ENCODE results near the gene ADAMTS18. TPM values are rescaled to one million over a fixed set of nuclear protein-coding genes. Genes with fewer than 3 reads are reported as not detected.
A peak's percentile ranks its signal among the peaks of the same experiment; 100 is the strongest.

ADAMTS18 gene
- total RNA-seq, 1 experiment from 2014 or later, result not detected

- Histone ChIP-seq H3K27ac (ENCODE audit: low read length) (no peak overlapping the region), H3K9ac (ENCODE audit: low read length) (no peak overlapping the region), H3K4me1 (ENCODE audit: insufficient read depth, low read length) (peaks cover 5% of the 10 kb centered on the region; the same call in 1 of the 2 replicates), H3K27me3 (ENCODE audit: low read length) (peaks cover 29% of the 10 kb centered on the region), H3K9me2 (replicated peaks; ENCODE audit: low read length) (no peaks in the 10 kb centered on the region), H3K4me2 (ENCODE audit: low read length) (no peak overlapping the region), H4K20me1 (ENCODE audit: low read length) (no peaks in the 10 kb centered on the region), H3K9me3 (ENCODE audit: low read length) (no peaks in the 10 kb centered on the region), H3F3A (ENCODE audit: low read length, unreplicated experiment) (no peaks in the 10 kb centered on the region), H3K4me3 (ENCODE audit: low read length) (no peak overlapping the region), H2AFZ (ENCODE audit: low read length) (no peak overlapping the region), H3K36me3 (ENCODE audit: low read depth, low read length) (no peaks in the 10 kb centered on the region), H3K79me2 (ENCODE audit: low read length) (no peaks in the 10 kb centered on the region)
- ChIA-PET CTCF (no interaction called here), POLR2A (ENCODE audit: unreplicated experiment) (no interaction called here)
- intact Hi-C loops (cut with micrococcal nuclease), result no loop called here
- no peak for ATAC-seq
- TF ChIP-seq CTCF (conservative IDR thresholded peaks at IDR 0.05; ENCODE audit: low read depth, low read length) (no peak), EZH2 (IDR thresholded peaks at IDR 0.05; ENCODE audit: low read length, unreplicated experiment) (no peak), EZH2phosphoT487 (IDR thresholded peaks at IDR 0.05; ENCODE audit: borderline replicate concordance, low read length) (no peak)
- DNase-seq, result no peak
- BruUV-seq (replicated peaks), result no TSS peak
Measured at GRCh38 chr16:77373726-77374125, 61.1 kb downstream of the ADAMTS18 start.

- intact Hi-C loops (cut with micrococcal nuclease), result no loop called here
- ATAC-seq, result no peak
- no peak overlapping the region for H3K9ac ChIP-seq (ENCODE audit: low read length)
- ChIA-PET POLR2A (ENCODE audit: unreplicated experiment) (no interaction called here), CTCF (no interaction called here)
- TF ChIP-seq EZH2phosphoT487 (IDR thresholded peaks at IDR 0.05; ENCODE audit: borderline replicate concordance, low read length) (no peak), CTCF (conservative IDR thresholded peaks at IDR 0.05; ENCODE audit: low read depth, low read length) (no peak), EZH2 (IDR thresholded peaks at IDR 0.05; ENCODE audit: low read length, unreplicated experiment) (no peak)
- H3K9me2 ChIP-seq (replicated peaks; ENCODE audit: low read length), result no peaks in the 10 kb centered on the region
- no peak overlapping the region for H3K4me3 ChIP-seq (ENCODE audit: low read length)
- H3K4me1 ChIP-seq (ENCODE audit: insufficient read depth, low read length), result no peaks in the 10 kb centered on the region
- no peak for DNase-seq
- no peaks in the 10 kb centered on the region for H3K36me3 ChIP-seq (ENCODE audit: low read depth, low read length)
- no peaks in the 10 kb centered on the region for H3K9me3 ChIP-seq (ENCODE audit: low read length)
- no peak overlapping the region for H3K4me2 ChIP-seq (ENCODE audit: low read length)
- BruUV-seq (replicated peaks), result no TSS peak
- peaks cover 11% of the 10 kb centered on the region; the same call in 1 of the 2 replicates for H3K27me3 ChIP-seq (ENCODE audit: low read length)
- no peaks in the 10 kb centered on the region for H4K20me1 ChIP-seq (ENCODE audit: low read length)
- H2AFZ ChIP-seq (ENCODE audit: low read length), result no peak overlapping the region
- H3F3A ChIP-seq (ENCODE audit: low read length, unreplicated experiment), result no peaks in the 10 kb centered on the region
- no peak overlapping the region for H3K27ac ChIP-seq (ENCODE audit: low read length)
- H3K79me2 ChIP-seq (ENCODE audit: low read length), result no peaks in the 10 kb centered on the region
Measured at GRCh38 chr16:77364770-77365169, 70.1 kb downstream of the ADAMTS18 start.

GRCh38 chr16:77359065-77359502 is 75.8 kb downstream of the ADAMTS18 start:
- no peaks in the 10 kb centered on the region for H3F3A ChIP-seq (ENCODE audit: low read length, unreplicated experiment)
- ATAC-seq, result peak; percentile 48
- H3K9ac ChIP-seq (ENCODE audit: low read length), result no peak overlapping the region
- no peak overlapping the region for H3K27ac ChIP-seq (ENCODE audit: low read length)
- H3K9me2 ChIP-seq (replicated peaks; ENCODE audit: low read length), result no peaks in the 10 kb centered on the region
- H4K20me1 ChIP-seq (ENCODE audit: low read length), result no peaks in the 10 kb centered on the region
- ChIA-PET CTCF (no interaction called here), POLR2A (ENCODE audit: unreplicated experiment) (no interaction called here)
- H3K4me3 ChIP-seq (ENCODE audit: low read length), result no peak overlapping the region
- no peaks in the 10 kb centered on the region for H3K79me2 ChIP-seq (ENCODE audit: low read length)
- DNase-seq, result peak; percentile 75
- peak overlapping the region; percentile 49; the same call in 1 of the 2 replicates for H3K4me2 ChIP-seq (ENCODE audit: low read length)
- H3K36me3 ChIP-seq (ENCODE audit: low read depth, low read length), result no peaks in the 10 kb centered on the region
- no peaks in the 10 kb centered on the region; the same call in 1 of the 2 replicates for H3K27me3 ChIP-seq (ENCODE audit: low read length)
- H3K4me1 ChIP-seq (ENCODE audit: insufficient read depth, low read length), result peaks cover 11% of the 10 kb centered on the region
- BruUV-seq (replicated peaks), result no TSS peak
- no peaks in the 10 kb centered on the region for H3K9me3 ChIP-seq (ENCODE audit: low read length)
- TF ChIP-seq EZH2 (IDR thresholded peaks at IDR 0.05; ENCODE audit: low read length, unreplicated experiment) (no peak), EZH2phosphoT487 (IDR thresholded peaks at IDR 0.05; ENCODE audit: borderline replicate concordance, low read length) (no peak), CTCF (conservative IDR thresholded peaks at IDR 0.05; ENCODE audit: low read depth, low read length) (no peak)
- intact Hi-C loops (cut with micrococcal nuclease), result no loop called here
- no peak overlapping the region for H2AFZ ChIP-seq (ENCODE audit: low read length)
